Fibroblast of mammary gland (primary cell): ENCODE data around the gene TSC22D2.

ENCODE experiments used
- DNase-seq: peaks from one replicate; pipeline ENCODE4 v3.0.0-alpha.2; 2010; ENCODE audit warnings: low read depth
- H3K4me3 ChIP-seq: 2 replicates; pipeline ENCODE4 v1.5.1; 2011; ENCODE audit warnings: low read depth, mild to moderate bottlenecking, low read length, moderate library complexity; ENCODE audit not compliant: control insufficient read depth
- CTCF ChIP-seq: conservative IDR thresholded peaks from 2 replicates; pipeline ENCODE4 v1.5.1; 2011; ENCODE audit warnings: low read depth, low read length, inconsistent platforms; ENCODE audit not compliant: control insufficient read depth, insufficient read depth

The TSC22D2 gene

GRCh38 chr3:150428562-150428961, 20.5 kb downstream of the TSC22D2 start:
- TF ChIP-seq CTCF = no peak
- DNase-seq = no peak
- H3K4me3 ChIP-seq = no peak overlapping the region

GRCh38 chr3:150429767-150430671, 21.9 kb downstream of the TSC22D2 start:
- DNase-seq = no peak
- no peak for TF ChIP-seq CTCF
- no peak overlapping the region for H3K4me3 ChIP-seq

- no peak for DNase-seq
- H3K4me3 ChIP-seq = no peak overlapping the region
- no peak for TF ChIP-seq CTCF
These were observed 25.2 kb downstream of the TSC22D2 start for GRCh38 chr3:150433347-150433746.

- no peak for DNase-seq
- H3K4me3 ChIP-seq = no peak overlapping the region
- no peak for TF ChIP-seq CTCF
These were observed 26.1 kb downstream of the TSC22D2 start for GRCh38 chr3:150434234-150434633.

- no peak overlapping the region for H3K4me3 ChIP-seq
- DNase-seq = no peak
- no peak for TF ChIP-seq CTCF
These were observed 28.1 kb downstream of the TSC22D2 start for GRCh38 chr3:150436161-150436560.

GRCh38 chr3:150439657-150440056, 31.6 kb downstream of the TSC22D2 start:
- DNase-seq = peak; percentile 42
- H3K4me3 ChIP-seq = no peak overlapping the region
- no peak for TF ChIP-seq CTCF
